OCI-LY7 (cell line): ENCODE data around the gene CD93. TPM values are rescaled to one million over a fixed set of nuclear protein-coding genes. Genes with fewer than 3 reads are reported as not detected.

Experiments used
- BruUV-seq: library from RNA; stranded (reverse); fragments of 400-500 nt; replicated peaks from 2 replicates; lab custom pipeline; 2021; lab: Mats Ljungman, UMichigan
- CTCF ChIA-PET: fragments of 300-600 bp; sonication (Branson Sonifier 250); formaldehyde crosslinking; loops from one replicate; lab custom pipeline; 2022; ENCODE audit warnings: antibody characterized with exemption; ENCODE audit not compliant: unreplicated experiment; lab: Charles Lee
- POLR2A ChIA-PET: fragments of 300-600 bp; sonication (Branson Sonifier 250); formaldehyde crosslinking; loops from one replicate; lab custom pipeline; 2022; ENCODE audit warnings: antibody characterized with exemption; lab: Charles Lee
- DNase-seq: peaks from one replicate; pipeline ENCODE4 v3.0.0-alpha.2; 2015; ENCODE audit warnings: low spot score
- H2AFZ ChIP-seq: fragments of 200-600 bp; sonication (generic), shearing (Covaris generic); 2 replicates; pipeline ENCODE4 v1.6.1; 2014; ENCODE audit warnings: mild to moderate bottlenecking, antibody characterized with exemption, low read length, moderate library complexity
- H3K27ac ChIP-seq: fragments of 200-600 bp; sonication (generic); 2 replicates; pipeline ENCODE4 v1.5.1; 2014; ENCODE audit warnings: mixed run types, low read depth, mild to moderate bottlenecking, moderate library complexity, low read length, inconsistent platforms; ENCODE audit not compliant: poor library complexity, severe bottlenecking
- H3K36me3 ChIP-seq: fragments of 200-600 bp; sonication (generic); 2 replicates; pipeline ENCODE4 v1.6.1; 2014; ENCODE audit warnings: mild to moderate bottlenecking, antibody characterized with exemption, low read length, moderate library complexity, mixed read lengths; ENCODE audit not compliant: insufficient read depth
- H3K4me1 ChIP-seq: fragments of 200-600 bp; sonication (generic); 2 replicates; pipeline ENCODE4 v1.5.1; 2014; ENCODE audit warnings: mild to moderate bottlenecking, low read length; ENCODE audit not compliant: insufficient read depth, poor library complexity, severe bottlenecking
- H3K4me2 ChIP-seq: fragments of 200-600 bp; sonication (generic); 2 replicates; pipeline ENCODE4 v1.6.1; 2014; ENCODE audit warnings: mild to moderate bottlenecking, low read length
- H3K4me3 ChIP-seq: fragments of 200-600 bp; sonication (generic); 2 replicates; pipeline ENCODE4 v1.5.1; 2014; ENCODE audit warnings: mild to moderate bottlenecking, low read depth, low read length; ENCODE audit not compliant: poor library complexity, severe bottlenecking
- H3K79me2 ChIP-seq: fragments of 200-600 bp; sonication (generic); 2 replicates; pipeline ENCODE4 v1.6.1; 2016; ENCODE audit warnings: low read depth, mild to moderate bottlenecking, low read length, moderate library complexity, mixed read lengths; ENCODE audit not compliant: insufficient read depth
- H3K9me2 ChIP-seq: fragments of 200-600 bp; sonication (generic); 2 replicates; pipeline ENCODE4 v1.6.1; 2016; ENCODE audit warnings: mild to moderate bottlenecking, low read length, mixed read lengths; ENCODE audit not compliant: insufficient read depth
- H3K9me3 ChIP-seq: fragments of 200-600 bp; sonication (generic); 2 replicates; pipeline ENCODE4 v1.6.1; 2014; ENCODE audit warnings: mild to moderate bottlenecking, mixed run types, low read length, mixed read lengths
- H4K20me1 ChIP-seq: fragments of 200-600 bp; sonication (generic); 2 replicates; pipeline ENCODE4 v1.6.1; 2014; ENCODE audit warnings: mild to moderate bottlenecking, antibody characterized with exemption, low read length, moderate library complexity, mixed read lengths; ENCODE audit not compliant: insufficient read depth
- EZH2phosphoT487 ChIP-seq: fragments of 200-600 bp; sonication (generic); IDR thresholded peaks from 2 replicates; pipeline ENCODE4 v1.6.1; 2018; ENCODE audit warnings: low read depth, borderline replicate concordance, mild to moderate bottlenecking, mixed run types, antibody characterized with exemption, low read length, moderate library complexity, mixed read lengths
- intact Hi-C: fragments of 100-400 bp; cut with micrococcal nuclease; formaldehyde crosslinking; loops from one replicate; pipeline ENCODE4 v1.10.0; 2022; ENCODE audit not compliant: unreplicated experiment
- total RNA-seq, 2 experiments: library from RNA; depleted of rRNA in 1 of 2; stranded (reverse); fragments of >200 nt in 1 of 2; shearing (Covaris generic) in 1 of 2; gene quantifications; 2 replicates each; pipeline ENCODE4 v1.2.3, GENCODE V29; 2014 to 2022
- TF ChIP-seq, protein P1 (sequence below): fragments of 200-600 bp; sonication (generic); conservative IDR thresholded peaks from 2 replicates; pipeline ENCODE4 v1.5.1; 2014; ENCODE audit warnings: mild to moderate bottlenecking, antibody characterized with exemption, low read length, moderate library complexity, mixed read lengths

Gene CD93
- total RNA-seq, 2 experiments from 2014 or later = not detected

DNA sequence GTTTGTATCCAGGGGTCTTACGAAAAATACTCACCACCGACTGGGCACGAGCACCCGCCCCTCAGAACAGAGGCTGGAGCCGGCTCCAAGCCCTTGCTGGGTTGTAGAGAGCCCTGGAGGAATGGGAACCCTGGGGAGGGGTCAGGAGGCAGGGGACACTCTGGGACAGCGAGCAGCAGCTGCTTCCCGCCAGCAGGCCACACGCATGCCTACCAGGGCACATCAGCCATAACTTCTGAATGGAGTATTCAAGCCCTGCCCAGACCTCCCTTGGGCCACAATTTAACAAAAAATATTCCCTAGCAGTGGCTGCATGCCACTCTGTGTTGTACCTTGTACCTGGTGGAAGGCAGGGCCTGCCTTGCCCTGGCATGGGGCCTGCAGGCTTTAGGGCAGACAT lies 31.6 kb upstream of the CD93 start:
- Histone ChIP-seq H3K79me2 (no peaks in the 10 kb centered on the region), H3K4me3 (no peak overlapping the region), H3K9me2 (no peaks in the 10 kb centered on the region), H3K9me3 (no peaks in the 10 kb centered on the region), H4K20me1 (no peaks in the 10 kb centered on the region), H3K4me2 (no peak overlapping the region), H3K4me1 (no peaks in the 10 kb centered on the region), H2AFZ (no peak overlapping the region), H3K27ac (no peak overlapping the region), H3K36me3 (no peaks in the 10 kb centered on the region)
- CTCF ChIA-PET = no interaction called here
- TF ChIP-seq, protein P1, sequence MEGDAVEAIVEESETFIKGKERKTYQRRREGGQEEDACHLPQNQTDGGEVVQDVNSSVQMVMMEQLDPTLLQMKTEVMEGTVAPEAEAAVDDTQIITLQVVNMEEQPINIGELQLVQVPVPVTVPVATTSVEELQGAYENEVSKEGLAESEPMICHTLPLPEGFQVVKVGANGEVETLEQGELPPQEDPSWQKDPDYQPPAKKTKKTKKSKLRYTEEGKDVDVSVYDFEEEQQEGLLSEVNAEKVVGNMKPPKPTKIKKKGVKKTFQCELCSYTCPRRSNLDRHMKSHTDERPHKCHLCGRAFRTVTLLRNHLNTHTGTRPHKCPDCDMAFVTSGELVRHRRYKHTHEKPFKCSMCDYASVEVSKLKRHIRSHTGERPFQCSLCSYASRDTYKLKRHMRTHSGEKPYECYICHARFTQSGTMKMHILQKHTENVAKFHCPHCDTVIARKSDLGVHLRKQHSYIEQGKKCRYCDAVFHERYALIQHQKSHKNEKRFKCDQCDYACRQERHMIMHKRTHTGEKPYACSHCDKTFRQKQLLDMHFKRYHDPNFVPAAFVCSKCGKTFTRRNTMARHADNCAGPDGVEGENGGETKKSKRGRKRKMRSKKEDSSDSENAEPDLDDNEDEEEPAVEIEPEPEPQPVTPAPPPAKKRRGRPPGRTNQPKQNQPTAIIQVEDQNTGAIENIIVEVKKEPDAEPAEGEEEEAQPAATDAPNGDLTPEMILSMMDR = no peak
- TF ChIP-seq EZH2phosphoT487 = no peak
- BruUV-seq = no TSS peak
- no peak for DNase-seq
- intact Hi-C loops = no loop called here
- POLR2A ChIA-PET = no interaction called here

DNA sequence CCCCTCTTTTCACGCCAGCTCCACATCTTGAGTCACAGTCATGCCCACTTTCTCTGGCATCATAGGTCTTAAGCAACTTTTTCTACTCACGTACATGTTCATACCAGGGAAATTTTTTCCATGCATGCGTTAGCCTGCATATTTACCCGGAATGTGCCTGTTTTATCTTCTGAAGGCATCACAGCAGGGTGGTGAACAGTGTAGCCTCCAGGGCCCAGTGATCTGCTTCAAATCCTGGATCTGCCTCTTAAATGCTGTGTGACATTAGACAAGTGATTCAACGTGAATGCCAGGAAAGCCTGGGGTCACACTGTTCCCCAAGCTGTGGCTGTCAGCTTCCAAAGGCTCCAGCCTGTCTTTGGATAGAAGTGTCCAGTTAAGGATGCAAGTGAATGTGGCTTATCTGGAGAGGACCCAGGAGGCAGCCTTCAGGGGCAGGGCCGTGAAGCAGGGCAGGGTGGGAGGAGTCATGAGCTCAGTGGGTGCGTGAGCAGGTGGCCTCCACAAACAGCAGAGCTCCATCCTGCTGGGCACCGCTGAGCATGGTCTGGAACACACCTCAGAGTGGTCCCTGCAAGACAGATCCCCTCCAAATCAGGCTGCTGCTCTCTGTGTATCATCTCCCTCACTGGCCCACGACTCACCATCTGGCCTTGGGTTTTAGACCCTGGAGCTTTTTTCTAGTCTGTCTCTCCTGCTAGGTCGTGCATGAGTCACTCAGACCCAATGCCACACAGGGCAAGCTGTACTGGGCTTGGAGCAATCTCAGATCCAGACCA lies 30.4 kb upstream of the CD93 start:
- BruUV-seq = no TSS peak
- H3K4me2 ChIP-seq = no peak overlapping the region

More for the DNA sequence above, 30.4 kb upstream of the CD93 start:
- ChIA-PET CTCF (no interaction called here), POLR2A (no interaction called here)
- Histone ChIP-seq H3K79me2 (no peaks in the 10 kb centered on the region), H3K9me2 (no peaks in the 10 kb centered on the region), H4K20me1 (no peaks in the 10 kb centered on the region), H3K27ac (no peak overlapping the region), H2AFZ (no peak overlapping the region), H3K36me3 (no peaks in the 10 kb centered on the region), H3K9me3 (no peaks in the 10 kb centered on the region), H3K4me1 (no peaks in the 10 kb centered on the region), H3K4me3 (no peak overlapping the region)
- intact Hi-C loops = no loop called here
- no peak for TF ChIP-seq EZH2phosphoT487
- TF ChIP-seq, protein P1 = no peak
- DNase-seq = no peak
